Urinary bladder (tissue), 4 donors: Measurements from ENCODE around the gene POU5F1. TPM values are rescaled to one million over a fixed set of nuclear protein-coding genes. Genes with fewer than 3 reads are reported as not detected.
"Not testable (repeated sequence)": the region's sequence is repeated elsewhere in the genome, so short reads cannot be mapped to it uniquely, and the experiment has no call there.

ENCODE experiments used
- DNase-seq: peaks from one replicate; pipeline ENCODE4 v3.0.0-alpha.2; 2015; ENCODE audit errors: extremely low spot score
- H3K27ac ChIP-seq: one replicate; pipeline ENCODE4 v1.5.1; 2013; ENCODE audit warnings: low read depth, mild to moderate bottlenecking, moderate library complexity
- H3K36me3 ChIP-seq: one replicate; pipeline ENCODE4 v1.6.1; 2013; ENCODE audit warnings: mild to moderate bottlenecking, moderate library complexity; ENCODE audit not compliant: insufficient read depth
- H3K4me1 ChIP-seq: one replicate; pipeline ENCODE4 v1.6.1; 2013; ENCODE audit warnings: mild to moderate bottlenecking, moderate library complexity; ENCODE audit not compliant: insufficient read depth
- H3K4me3 ChIP-seq: one replicate; pipeline ENCODE4 v1.5.1; 2013; ENCODE audit warnings: low read depth, low read length
- WGBS: extraction: QIAGEN DNeasy Blood & Tissue Kit; methylation state at CpG from one replicate; pipeline ENCODE4 v1.1.7; 2013; 5-methylcytosine and 5-hydroxymethylcytosine counted together
- polyA plus RNA-seq: library from polyadenylated mRNA; stranded (reverse); fragments of 200-250 nt; gene quantifications from one replicate; pipeline ENCODE4 v1.2.3, GENCODE V29; 2013
- total RNA-seq: library from RNA; depleted of rRNA; stranded (reverse); fragments of >200 nt; gene quantifications from one replicate; pipeline ENCODE4 v1.2.3, GENCODE V29; 2014
- donor health status: healthy with polysubstance abuse.
- donor health status: healthy.

POU5F1 gene
- total and polyA plus RNA-seq, 2 donors: 3.0 to 4.4 TPM

- WGBS: under 1% methylated on average over 45 of the region's 45 CpGs
Observed at GRCh38 chr6:31197559-31198305, 27.2 kb upstream of the POU5F1 start.

GRCh38 chr6:31196251-31197022 is 26.0 kb upstream of the POU5F1 start:
- not testable (repeated sequence) for H3K36me3 ChIP-seq, H3K4me1 ChIP-seq, DNase-seq, H3K4me3 ChIP-seq, H3K27ac ChIP-seq
- WGBS: 75% methylated on average over 25 of the region's 25 CpGs

More at GRCh38 chr6:31197559-31198305, 27.2 kb upstream of the POU5F1 start:
- DNase-seq: no peak
- peak overlapping the region; percentile 61 for H3K4me3 ChIP-seq
- peaks cover 1% of the 10 kb centered on the region for H3K4me1 ChIP-seq
- H3K27ac ChIP-seq: peak overlapping the region; percentile 94
- no peaks in the 10 kb centered on the region for H3K36me3 ChIP-seq

- WGBS: 96% methylated on average over 41 of the region's 41 CpGs
- H3K27ac ChIP-seq, H3K4me3 ChIP-seq, DNase-seq, H3K4me1 ChIP-seq, H3K36me3 ChIP-seq: not testable (repeated sequence)
Observed at GRCh38 chr6:31195308-31195979, 25.0 kb upstream of the POU5F1 start.

GRCh38 chr6:31194061-31194834 is 23.8 kb upstream of the POU5F1 start:
- Histone ChIP-seq H3K36me3 (no peaks in the 10 kb centered on the region), H3K4me3 (no peak overlapping the region), H3K4me1 (peaks cover 1% of the 10 kb centered on the region), H3K27ac (no peak overlapping the region)
- WGBS: 76% methylated on average over 6 of the region's 6 CpGs
- DNase-seq: no peak

- no peak overlapping the region for H3K4me3 ChIP-seq
- no peaks in the 10 kb centered on the region for H3K36me3 ChIP-seq
- H3K27ac ChIP-seq: no peak overlapping the region
- 71% methylated on average over 8 of the region's 8 CpGs for WGBS
- no peak for DNase-seq
- H3K4me1 ChIP-seq: peaks cover 1% of the 10 kb centered on the region
Observed at GRCh38 chr6:31193206-31193605, 22.7 kb upstream of the POU5F1 start.

- 58% methylated on average over 10 of the region's 10 CpGs for WGBS
- H3K36me3 ChIP-seq, H3K4me1 ChIP-seq, H3K4me3 ChIP-seq, DNase-seq, H3K27ac ChIP-seq: not testable (repeated sequence)
Observed at GRCh38 chr6:31192431-31193105, 22.1 kb upstream of the POU5F1 start.

- H3K27ac ChIP-seq: no peak overlapping the region
- no peak overlapping the region for H3K4me3 ChIP-seq
- no peaks in the 10 kb centered on the region for H3K4me1 ChIP-seq
- 84% methylated on average over 4 of the region's 4 CpGs for WGBS
- DNase-seq: no peak
- H3K36me3 ChIP-seq: no peaks in the 10 kb centered on the region
Observed at GRCh38 chr6:31190488-31190887, 20.0 kb upstream of the POU5F1 start.

- H3K4me1 ChIP-seq, H3K27ac ChIP-seq, DNase-seq, H3K4me3 ChIP-seq, H3K36me3 ChIP-seq: not testable (repeated sequence)
- 85% methylated on average over 3 of the region's 3 CpGs for WGBS
Observed at GRCh38 chr6:31189223-31189622, 18.7 kb upstream of the POU5F1 start.

- Histone ChIP-seq H3K4me1 (no peaks in the 10 kb centered on the region), H3K36me3 (no peaks in the 10 kb centered on the region), H3K27ac (no peak overlapping the region), H3K4me3 (no peak overlapping the region)
- 51% methylated on average over 5 of the region's 5 CpGs for WGBS
- no peak for DNase-seq
Observed at GRCh38 chr6:31187780-31188194, 17.3 kb upstream of the POU5F1 start.

- Histone ChIP-seq H3K4me3 (no peak overlapping the region), H3K4me1 (no peaks in the 10 kb centered on the region), H3K27ac (peak overlapping the region; percentile 31), H3K36me3 (no peaks in the 10 kb centered on the region)
- no peak for DNase-seq
- WGBS: 60% methylated on average over 24 of the region's 24 CpGs
Observed at GRCh38 chr6:31186052-31186734, 15.7 kb upstream of the POU5F1 start.

GRCh38 chr6:31185695-31186051 is 15.2 kb upstream of the POU5F1 start:
- peak overlapping the region; percentile 31 for H3K27ac ChIP-seq
- WGBS: 75% methylated on average over 4 of the region's 4 CpGs
- H3K4me1 ChIP-seq, DNase-seq, H3K36me3 ChIP-seq: not testable (repeated sequence)
- peak overlapping the region; percentile 19 for H3K4me3 ChIP-seq

GRCh38 chr6:31183859-31184258 is 13.4 kb upstream of the POU5F1 start:
- DNase-seq, H3K4me3 ChIP-seq, H3K36me3 ChIP-seq, H3K27ac ChIP-seq, H3K4me1 ChIP-seq: not testable (repeated sequence)
- WGBS: 66% methylated on average over 6 of the region's 6 CpGs
